HCT116 (cell line): Measurements from ENCODE around the gene VPS37B. TPM values are rescaled to one million over a fixed set of nuclear protein-coding genes. Genes with fewer than 3 reads are reported as not detected.

Experiments
- ATAC-seq: fragments of 200-7000 bp; cut with Tn5 transposase; 2 replicates; pipeline ENCODE4 v1.9.1; 2020; ENCODE audit warnings: mild to moderate bottlenecking, moderate library complexity
- BruUV-seq: library from RNA; stranded (reverse); fragments of 400-500 nt; replicated peaks from 2 replicates; lab custom pipeline; 2021; lab: Mats Ljungman, UMichigan
- CTCF ChIA-PET: fragments of 300-600 bp; sonication (Branson Sonifier 250); formaldehyde crosslinking; loops from one replicate; lab custom pipeline; 2021; ENCODE audit warnings: antibody characterized with exemption; lab: Charles Lee
- POLR2A ChIA-PET: fragments of 300-600, 350-600 bp; sonication (Branson Sonifier 250); formaldehyde crosslinking; loops from one replicate; lab custom pipeline; 2021; ENCODE audit warnings: antibody characterized with exemption; lab: Charles Lee
- RAD21 ChIA-PET, 2 experiments: fragments of 300-600 bp; sonication (Branson Sonifier 250); formaldehyde crosslinking; loops; one replicate each; lab custom pipeline; 2023; ENCODE audit warnings: low total read pairs in 2 of 2; ENCODE audit not compliant: uncharacterized antibody in 2 of 2, unreplicated experiment in 2 of 2, low non-redundant PET in 1 of 2; lab: Charles Lee
- DNase-seq: peaks from one replicate; pipeline ENCODE4 v3.0.0-alpha.2; 2010; ENCODE audit warnings: low read depth, low spot score
- H2AFZ ChIP-seq: fragments of 200-600 bp; shearing (Covaris generic), sonication (generic); 2 replicates; pipeline ENCODE4 v1.6.1; 2017; ENCODE audit warnings: low read depth, mixed run types, mixed read lengths, antibody characterized with exemption, low read length; ENCODE audit not compliant: poor library complexity, severe bottlenecking
- H3K27ac ChIP-seq: 2 replicates; pipeline ENCODE4 v1.5.1; 2012; ENCODE audit warnings: low read depth, low read length
- H3K27me3 ChIP-seq: fragments of 200-600 bp; sonication (generic); 2 replicates; pipeline ENCODE4 v1.6.1; 2016; ENCODE audit warnings: mixed run types, low read length, mixed read lengths; ENCODE audit not compliant: insufficient read depth
- H3K36me3 ChIP-seq, 2 experiments: fragments of 200-500 bp in 1 of 2; fragments of 200-600 bp in 1 of 2; sonication (Bioruptor generic) in 1 of 2; sonication (generic) in 1 of 2; 2 replicates each; pipeline versions ENCODE4 v1.5.1 to v1.6.1; 2014 to 2016; ENCODE audit warnings: low read length in 2 of 2, inconsistent platforms in 1 of 2, mixed read lengths in 1 of 2, mixed run types in 1 of 2; ENCODE audit not compliant: insufficient read depth in 2 of 2, control insufficient read depth in 1 of 2
- H3K4me1 ChIP-seq, 2 experiments: fragments of 200-600 bp in 1 of 2; sonication (generic) in 1 of 2; 2 replicates each; pipeline versions ENCODE4 v1.5.1 to v1.6.1; 2012 to 2017; ENCODE audit warnings: low read length in 2 of 2, inconsistent platforms in 1 of 2, mild to moderate bottlenecking in 1 of 2, mixed read lengths in 1 of 2, mixed run types in 1 of 2, moderate library complexity in 1 of 2; ENCODE audit not compliant: insufficient read depth in 2 of 2, control insufficient read depth in 1 of 2
- H3K4me2 ChIP-seq: fragments of 200-600 bp; sonication (generic); 2 replicates; pipeline ENCODE4 v1.6.1; 2017; ENCODE audit warnings: mixed run types, low read length, mixed read lengths
- H3K4me3 ChIP-seq, 2 experiments: fragments of 200-600 bp in 1 of 2; sonication (generic) in 1 of 2; replicated peaks in 1 of 2; 2 replicates each; pipeline ENCODE4 v1.5.1; 2011 to 2016; ENCODE audit warnings: low read length in 2 of 2, control low read depth in 1 of 2, low read depth in 1 of 2, mild to moderate bottlenecking in 1 of 2, mixed read lengths in 1 of 2, mixed run types in 1 of 2
- H3K79me2 ChIP-seq: fragments of 200-600 bp; sonication (generic); 2 replicates; pipeline ENCODE4 v1.6.1; 2017; ENCODE audit warnings: mild to moderate bottlenecking, mixed run types, low read length, moderate library complexity, mixed read lengths; ENCODE audit not compliant: insufficient read depth
- H3K9ac ChIP-seq: fragments of 200-600 bp; sonication (generic); 2 replicates; pipeline ENCODE4 v1.6.1; 2016; ENCODE audit warnings: low read length, mixed read lengths
- H3K9me2 ChIP-seq: fragments of 200-600 bp; sonication (generic), shearing (Covaris generic); 2 replicates; pipeline ENCODE4 v1.6.1; 2017; ENCODE audit warnings: mixed run types, mild to moderate bottlenecking, moderate library complexity; ENCODE audit not compliant: insufficient read depth
- H3K9me3 ChIP-seq, 2 experiments: fragments of 200-500 bp in 1 of 2; fragments of 200-600 bp in 1 of 2; sonication (Bioruptor generic) in 1 of 2; sonication (generic) in 1 of 2; 2 replicates each; pipeline ENCODE4 v1.6.1; 2014 to 2017; ENCODE audit warnings: low read length in 2 of 2, mixed read lengths in 2 of 2, inconsistent platforms in 1 of 2, low read depth in 1 of 2, mild to moderate bottlenecking in 1 of 2, mixed run types in 1 of 2, moderate library complexity in 1 of 2; ENCODE audit not compliant: control insufficient read depth in 1 of 2, insufficient read depth in 1 of 2
- H4K20me1 ChIP-seq: fragments of 200-600 bp; sonication (generic), shearing (Covaris generic); 2 replicates; pipeline ENCODE4 v1.6.1; 2017; ENCODE audit warnings: mixed run types, mild to moderate bottlenecking, moderate library complexity; ENCODE audit not compliant: insufficient read depth
- EZH2 ChIP-seq: fragments of 200-600 bp; sonication (generic); IDR thresholded peaks from 2 replicates; pipeline ENCODE4 v1.6.1; 2017; ENCODE audit warnings: antibody characterized with exemption, mixed run types
- FOSL1 ChIP-seq: IDR thresholded peaks from 2 replicates; pipeline ENCODE4 v1.6.1; 2012; ENCODE audit warnings: low read depth
- MAX ChIP-seq: IDR thresholded peaks from 2 replicates; pipeline ENCODE4 v1.6.1; 2012
- POLR2A ChIP-seq: IDR thresholded peaks from 2 replicates; pipeline ENCODE4 v1.7.0; 2011; ENCODE audit warnings: borderline replicate concordance; ENCODE audit not compliant: insufficient read depth, insufficient read length; ENCODE audit errors: extremely low read depth
- POLR2AphosphoS5 ChIP-seq: IDR thresholded peaks from 2 replicates; pipeline ENCODE4 v1.6.1; 2011; ENCODE audit warnings: mild to moderate bottlenecking, low read depth, low read length, moderate library complexity
- REST ChIP-seq: IDR thresholded peaks from 2 replicates; pipeline ENCODE4 v1.6.1; 2012; ENCODE audit warnings: low read depth
- TCF7L2 ChIP-seq: IDR thresholded peaks from 2 replicates; pipeline ENCODE4 v1.7.0; 2011; ENCODE audit warnings: borderline replicate concordance, inconsistent platforms; ENCODE audit not compliant: insufficient read depth, insufficient read length; ENCODE audit errors: extremely low read depth
- YY1 ChIP-seq: IDR thresholded peaks from 2 replicates; pipeline ENCODE4 v1.6.1; 2011; ENCODE audit warnings: low read length, low read depth, moderate library complexity, mild to moderate bottlenecking; ENCODE audit not compliant: insufficient replicate concordance; ENCODE audit errors: extremely low read depth
- ZNF274 ChIP-seq: fragments of 200-500 bp; sonication (Bioruptor generic); IDR thresholded peaks from 2 replicates; pipeline ENCODE4 v1.6.1; 2014; ENCODE audit warnings: mild to moderate bottlenecking, low read depth, low read length, inconsistent platforms
- intact Hi-C: fragments of 100-400 bp; cut with micrococcal nuclease; formaldehyde crosslinking; loops from 2 replicates; pipeline ENCODE4 v1.10.0; 2022
- total RNA-seq: library from RNA; stranded (reverse); gene quantifications from one replicate; pipeline ENCODE4 v1.2.1, GENCODE V29; 2021; ENCODE audit not compliant: unreplicated experiment

VPS37B gene
- total RNA-seq, 1 experiment from 2014 or later = 55.0 TPM

- TF ChIP-seq REST (no peak), EZH2 (no peak)
These were observed 26.5 kb downstream of the VPS37B start (continued) for GRCh38 chr12:122869207-122869973.

- Histone ChIP-seq H3K4me2 (no peak overlapping the region), H3K9me3 (no peaks in the 10 kb centered on the region), H3K9ac (no peak overlapping the region), H3K4me1 (no peaks in the 10 kb centered on the region; a peak in 1 of 4 replicates), H2AFZ (no peak overlapping the region), H3K27me3 (no peaks in the 10 kb centered on the region), H3K27ac (no peak overlapping the region; the same call in 1 of the 2 replicates), H3K79me2 (peaks cover 44% of the 10 kb centered on the region), H3K4me3 (no peak overlapping the region), H3K9me2 (no peaks in the 10 kb centered on the region), H3K36me3 (peaks cover 16 to 30% of the 10 kb centered on the region in 2 experiments; a peak in 3 of 4 replicates), H4K20me1 (no peaks in the 10 kb centered on the region; the same call in 1 of the 2 replicates)
- ATAC-seq (no peak), DNase-seq (no peak)
- CTCF ChIA-PET = no interaction called here
- intact Hi-C loops = no loop called here
- RAD21 ChIA-PET = no interaction called here
- POLR2A ChIA-PET = no interaction called here
- TF ChIP-seq TCF7L2 (no peak), POLR2AphosphoS5 (no peak), YY1 (no peak), MAX (no peak), FOSL1 (no peak), POLR2A (no peak), EZH2 (no peak), ZNF274 (no peak)
- BruUV-seq = no TSS peak
These were observed 27.3 kb downstream of the VPS37B start for GRCh38 chr12:122868471-122869177.
